PC-3 (cell line): Measurements from ENCODE around the gene RHOBTB1.

Source experiments
- EZH2 ChIP-seq: fragments of 300-600 bp; sonication (generic); IDR thresholded peaks from one replicate; pipeline ENCODE4 v1.6.1; 2017; ENCODE audit warnings: antibody characterized with exemption, mild to moderate bottlenecking, low read length; ENCODE audit not compliant: unreplicated experiment
- TF ChIP-seq, protein P1 (sequence below): fragments of 300-600 bp; sonication (generic); conservative IDR thresholded peaks from 2 replicates; pipeline ENCODE4 v1.5.1; 2017; ENCODE audit warnings: antibody characterized with exemption, low read depth, mild to moderate bottlenecking, low read length

DNA sequence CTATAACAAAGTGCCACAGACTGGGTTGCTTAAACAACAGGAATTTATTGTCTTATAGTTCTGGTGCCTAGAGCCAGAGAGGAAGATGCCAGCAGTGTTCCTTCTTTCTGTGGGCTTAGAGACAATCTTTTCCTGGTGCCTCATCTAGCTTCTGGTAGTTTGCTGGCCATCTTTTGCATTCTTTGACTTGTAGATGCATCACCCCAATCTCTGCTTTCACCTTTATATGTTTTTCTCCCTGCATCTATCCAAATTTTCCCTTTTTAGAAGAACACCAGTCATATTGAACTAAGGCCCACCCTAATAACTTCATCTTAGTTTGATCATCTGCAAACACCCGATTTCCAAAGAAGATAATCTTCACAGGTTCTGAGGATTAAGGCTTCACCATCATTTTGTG lies 98.9 kb downstream of the RHOBTB1 start:
- TF ChIP-seq, protein P1, sequence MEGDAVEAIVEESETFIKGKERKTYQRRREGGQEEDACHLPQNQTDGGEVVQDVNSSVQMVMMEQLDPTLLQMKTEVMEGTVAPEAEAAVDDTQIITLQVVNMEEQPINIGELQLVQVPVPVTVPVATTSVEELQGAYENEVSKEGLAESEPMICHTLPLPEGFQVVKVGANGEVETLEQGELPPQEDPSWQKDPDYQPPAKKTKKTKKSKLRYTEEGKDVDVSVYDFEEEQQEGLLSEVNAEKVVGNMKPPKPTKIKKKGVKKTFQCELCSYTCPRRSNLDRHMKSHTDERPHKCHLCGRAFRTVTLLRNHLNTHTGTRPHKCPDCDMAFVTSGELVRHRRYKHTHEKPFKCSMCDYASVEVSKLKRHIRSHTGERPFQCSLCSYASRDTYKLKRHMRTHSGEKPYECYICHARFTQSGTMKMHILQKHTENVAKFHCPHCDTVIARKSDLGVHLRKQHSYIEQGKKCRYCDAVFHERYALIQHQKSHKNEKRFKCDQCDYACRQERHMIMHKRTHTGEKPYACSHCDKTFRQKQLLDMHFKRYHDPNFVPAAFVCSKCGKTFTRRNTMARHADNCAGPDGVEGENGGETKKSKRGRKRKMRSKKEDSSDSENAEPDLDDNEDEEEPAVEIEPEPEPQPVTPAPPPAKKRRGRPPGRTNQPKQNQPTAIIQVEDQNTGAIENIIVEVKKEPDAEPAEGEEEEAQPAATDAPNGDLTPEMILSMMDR = no peak
- no peak for TF ChIP-seq EZH2
